CD8-positive, alpha-beta memory T cell (primary cell): ENCODE measurements around the gene PTRH2. TPM values are rescaled to one million over a fixed set of nuclear protein-coding genes. Genes with fewer than 3 reads are reported as not detected.

Experiments
- CTCF ChIA-PET: fragments of 350-600 bp; sonication (Branson Sonifier 250); formaldehyde crosslinking; loops from one replicate; lab custom pipeline; 2021; ENCODE audit warnings: antibody characterized with exemption; lab: Charles Lee
- POLR2A ChIA-PET: fragments of 350-600 bp; sonication (Branson Sonifier 250); formaldehyde crosslinking; loops from one replicate; lab custom pipeline; 2021; ENCODE audit warnings: antibody characterized with exemption; lab: Charles Lee
- DNase-seq, 5 donors: peaks; one replicate each; pipeline versions ENCODE4 v3.0.0 to v3.0.0-alpha.2; 2020 to 2022; ENCODE audit warnings: mixed read lengths in 1 of 5
- H3K27ac ChIP-seq: one replicate; pipeline ENCODE4 v1.7.0; 2013; ENCODE audit warnings: low read depth, mild to moderate bottlenecking, low read length, moderate library complexity
- H3K27me3 ChIP-seq: 2 replicates; pipeline ENCODE4 v1.7.0; 2013; ENCODE audit warnings: low read length, mild to moderate bottlenecking; ENCODE audit not compliant: insufficient read depth, poor library complexity, severe bottlenecking
- H3K36me3 ChIP-seq: 2 replicates; pipeline ENCODE4 v1.7.0; 2013; ENCODE audit warnings: mild to moderate bottlenecking, low read length, moderate library complexity; ENCODE audit not compliant: insufficient read depth
- H3K4me1 ChIP-seq: 2 replicates; pipeline ENCODE4 v1.7.0; 2013; ENCODE audit warnings: mild to moderate bottlenecking, low read length, moderate library complexity; ENCODE audit not compliant: insufficient read depth
- H3K4me3 ChIP-seq: 2 replicates; pipeline ENCODE4 v1.7.0; 2013; ENCODE audit warnings: mild to moderate bottlenecking, low read length
- H3K9me3 ChIP-seq: 2 replicates; pipeline ENCODE4 v1.7.0; 2013; ENCODE audit warnings: mild to moderate bottlenecking, low read length
- H3K27ac Mint-ChIP-seq, 8 donors: one replicate each; pipeline ENCODE4 v1.8.0; 2020 to 2021; ENCODE audit warnings: mixed read lengths in 8 of 8, mild to moderate bottlenecking in 6 of 8, inconsistent platforms in 3 of 8, moderate library complexity in 3 of 8
- H3K27me3 Mint-ChIP-seq, 2 donors: one replicate each; pipeline ENCODE4 v1.8.0; 2020 to 2021; ENCODE audit warnings: mixed read lengths in 2 of 2, mild to moderate bottlenecking in 1 of 2, moderate library complexity in 1 of 2
- H3K36me3 Mint-ChIP-seq, 3 donors: one replicate each; pipeline ENCODE4 v1.8.0; 2020 to 2021; ENCODE audit warnings: mixed read lengths in 3 of 3, inconsistent platforms in 1 of 3, mild to moderate bottlenecking in 1 of 3
- H3K4me1 Mint-ChIP-seq, 3 donors: one replicate each; pipeline ENCODE4 v1.8.0; 2020 to 2021; ENCODE audit warnings: mixed read lengths in 3 of 3, inconsistent platforms in 1 of 3, mild to moderate bottlenecking in 1 of 3
- H3K4me3 Mint-ChIP-seq, 7 donors: one replicate each; pipeline ENCODE4 v1.8.0; 2020 to 2021; ENCODE audit warnings: mixed read lengths in 7 of 7, mild to moderate bottlenecking in 6 of 7, moderate library complexity in 4 of 7, inconsistent platforms in 2 of 7
- H3K9me3 Mint-ChIP-seq, 5 donors: one replicate each; pipeline ENCODE4 v1.8.0; 2020 to 2022; ENCODE audit warnings: mixed read lengths in 5 of 5, mild to moderate bottlenecking in 3 of 5, moderate library complexity in 2 of 5, inconsistent platforms in 1 of 5
- polyA plus RNA-seq: library from polyadenylated mRNA; unstranded; fragments of 300-500 nt; fragmentation: Illumina TruSeq; gene quantifications from one replicate; pipeline ENCODE4 v1.2.3, GENCODE V29; 2021
- total RNA-seq, 2 experiments: library from RNA; stranded (reverse); gene quantifications; one replicate each; pipeline ENCODE4 v1.2.3, GENCODE V29; 2021

PTRH2 gene
- total and polyA plus RNA-seq, 3 experiments from 2014 or later, result 15.9 to 43.6 (median 38.5) TPM

GRCh38 chr17:59698143-59698542, 9.1 kb downstream of the PTRH2 start:
- ChIA-PET CTCF (no interaction called here), POLR2A (no interaction called here)
- Histone ChIP-seq H3K27ac (no peak overlapping the region), H3K4me1 (no peaks in the 10 kb centered on the region), H3K27me3 (no peaks in the 10 kb centered on the region), H3K9me3 (no peaks in the 10 kb centered on the region), H3K4me3 (no peak overlapping the region), H3K36me3 (peaks cover 24% of the 10 kb centered on the region)
- Mint-ChIP-seq H3K36me3 (peaks cover 3 to 72% (median 19%) of the 10 kb centered on the region in 3 donors), H3K9me3 (no peaks in the 10 kb centered on the region), H3K27me3 (no peaks in the 10 kb centered on the region), H3K4me3 (no peak overlapping the region), H3K4me1 (peaks cover 42 to 67% (median 62%) of the 10 kb centered on the region in 3 donors), H3K27ac (peak overlapping the region in 5 of 8 donors; percentile 8 to 85 (median 66))
- DNase-seq, result no peak

- H3K27ac ChIP-seq, result no peak overlapping the region
- peaks cover 24% of the 10 kb centered on the region for H3K36me3 ChIP-seq
- H3K27me3 ChIP-seq, result no peaks in the 10 kb centered on the region
- POLR2A ChIA-PET, result interaction anchor here (0.6 kb wide), 1 partner anchor 128 kb away, joined by 4 read pairs; no protein-coding TSS in a partner anchor
- Mint-ChIP-seq H3K4me1 (peaks cover 33 to 53% (median 49%) of the 10 kb centered on the region in 3 donors), H3K27me3 (no peaks in the 10 kb centered on the region), H3K27ac (peak overlapping the region in 7 of 8 donors; percentile 8 to 76 (median 17)), H3K9me3 (no peaks in the 10 kb centered on the region), H3K36me3 (peaks cover 3 to 81% (median 19%) of the 10 kb centered on the region in 3 donors), H3K4me3 (no peak overlapping the region)
- CTCF ChIA-PET, result no interaction called here
- no peak overlapping the region for H3K4me3 ChIP-seq
- DNase-seq, result no peak
- no peaks in the 10 kb centered on the region for H3K9me3 ChIP-seq
- H3K4me1 ChIP-seq, result no peaks in the 10 kb centered on the region
Measured at GRCh38 chr17:59696682-59697277, 10.4 kb downstream of the PTRH2 start.

- Mint-ChIP-seq H3K27ac (peak overlapping the region in 5 of 8 donors; percentile 8 to 62 (median 21)), H3K4me3 (no peak overlapping the region), H3K27me3 (no peaks in the 10 kb centered on the region), H3K9me3 (no peaks in the 10 kb centered on the region), H3K36me3 (peaks cover 3 to 85% (median 20%) of the 10 kb centered on the region in 3 donors), H3K4me1 (peaks cover 32 to 47% (median 43%) of the 10 kb centered on the region in 3 donors)
- Histone ChIP-seq H3K4me3 (no peak overlapping the region), H3K4me1 (no peaks in the 10 kb centered on the region), H3K27me3 (no peaks in the 10 kb centered on the region), H3K27ac (no peak overlapping the region), H3K36me3 (peaks cover 26% of the 10 kb centered on the region), H3K9me3 (no peaks in the 10 kb centered on the region)
- ChIA-PET POLR2A (no interaction called here), CTCF (no interaction called here)
- DNase-seq, result no peak
Measured at GRCh38 chr17:59695945-59696681, 11.1 kb downstream of the PTRH2 start.

- Mint-ChIP-seq H3K27me3 (no peaks in the 10 kb centered on the region), H3K27ac (peak overlapping the region in 4 of 8 donors; percentile 11 to 69 (median 58)), H3K4me1 (peaks cover 18 to 30% (median 26%) of the 10 kb centered on the region in 3 donors), H3K9me3 (no peaks in the 10 kb centered on the region), H3K36me3 (peaks cover 0 to 92% (median 24%) of the 10 kb centered on the region in 3 donors), H3K4me3 (no peak overlapping the region)
- no peaks in the 10 kb centered on the region for H3K9me3 ChIP-seq
- H3K27me3 ChIP-seq, result no peaks in the 10 kb centered on the region
- H3K4me3 ChIP-seq, result no peak overlapping the region
- POLR2A ChIA-PET, result no interaction called here
- DNase-seq, result no peak
- no peaks in the 10 kb centered on the region for H3K4me1 ChIP-seq
- H3K36me3 ChIP-seq, result peaks cover 29% of the 10 kb centered on the region
- no peak overlapping the region for H3K27ac ChIP-seq
- CTCF ChIA-PET, result no interaction called here
Measured at GRCh38 chr17:59694344-59694743, 12.9 kb downstream of the PTRH2 start.

GRCh38 chr17:59693582-59693981, 13.6 kb downstream of the PTRH2 start:
- no peaks in the 10 kb centered on the region for H3K9me3 Mint-ChIP-seq
- no peaks in the 10 kb centered on the region for H3K27me3 Mint-ChIP-seq
- Histone ChIP-seq H3K9me3 (no peaks in the 10 kb centered on the region), H3K4me1 (no peaks in the 10 kb centered on the region), H3K27me3 (no peaks in the 10 kb centered on the region), H3K4me3 (no peak overlapping the region), H3K27ac (no peak overlapping the region), H3K36me3 (peaks cover 23% of the 10 kb centered on the region)
- H3K36me3 Mint-ChIP-seq, result peaks cover 0 to 89% (median 21%) of the 10 kb centered on the region in 3 donors
- ChIA-PET CTCF (no interaction called here), POLR2A (no interaction called here)
- no peak overlapping the region for H3K4me3 Mint-ChIP-seq
- H3K4me1 Mint-ChIP-seq, result peaks cover 14 to 25% (median 20%) of the 10 kb centered on the region in 3 donors
- no peak overlapping the region for H3K27ac Mint-ChIP-seq
- no peak for DNase-seq

- H3K36me3 ChIP-seq, result peaks cover 28% of the 10 kb centered on the region
- H3K27me3 ChIP-seq, result no peaks in the 10 kb centered on the region
- Mint-ChIP-seq H3K27ac (peak overlapping the region in 7 of 8 donors; percentile 5 to 79 (median 27)), H3K27me3 (no peaks in the 10 kb centered on the region), H3K4me1 (peaks cover 11 to 17% (median 13%) of the 10 kb centered on the region in 3 donors), H3K36me3 (peaks cover 0 to 89% (median 19%) of the 10 kb centered on the region in 3 donors), H3K9me3 (no peaks in the 10 kb centered on the region), H3K4me3 (no peak overlapping the region)
- no peak overlapping the region for H3K27ac ChIP-seq
- no peak for DNase-seq
- no peaks in the 10 kb centered on the region for H3K9me3 ChIP-seq
- no peak overlapping the region for H3K4me3 ChIP-seq
- ChIA-PET POLR2A (interaction anchor here (0.5 kb wide), 1 partner anchor 1236 kb away, joined by 3 read pairs; no protein-coding TSS in a partner anchor), CTCF (no interaction called here)
- no peaks in the 10 kb centered on the region for H3K4me1 ChIP-seq
Measured at GRCh38 chr17:59688496-59688895, 18.7 kb downstream of the PTRH2 start.

GRCh38 chr17:59688008-59688407, 19.2 kb downstream of the PTRH2 start:
- Histone ChIP-seq H3K27me3 (no peaks in the 10 kb centered on the region), H3K27ac (no peak overlapping the region), H3K36me3 (peaks cover 29% of the 10 kb centered on the region), H3K4me1 (no peaks in the 10 kb centered on the region), H3K4me3 (no peak overlapping the region), H3K9me3 (no peaks in the 10 kb centered on the region)
- ChIA-PET POLR2A (interaction anchor here (0.5 kb wide), 1 partner anchor 1236 kb away, joined by 3 read pairs; no protein-coding TSS in a partner anchor), CTCF (no interaction called here)
- H3K4me1 Mint-ChIP-seq, result peaks cover 11 to 17% (median 13%) of the 10 kb centered on the region in 3 donors
- H3K27ac Mint-ChIP-seq, result peak overlapping the region in 4 of 8 donors; percentile 27 to 85 (median 72)
- H3K4me3 Mint-ChIP-seq, result no peak overlapping the region
- peaks cover 0 to 90% (median 18%) of the 10 kb centered on the region in 3 donors for H3K36me3 Mint-ChIP-seq
- no peaks in the 10 kb centered on the region for H3K9me3 Mint-ChIP-seq
- H3K27me3 Mint-ChIP-seq, result no peaks in the 10 kb centered on the region
- DNase-seq, result no peak

GRCh38 chr17:59684967-59685366, 22.3 kb downstream of the PTRH2 start:
- Mint-ChIP-seq H3K27ac (peak overlapping the region in 3 of 8 donors; percentile 37 to 68 (median 64)), H3K4me3 (no peak overlapping the region), H3K36me3 (peaks cover 0 to 92% (median 21%) of the 10 kb centered on the region in 3 donors), H3K9me3 (no peaks in the 10 kb centered on the region), H3K27me3 (no peaks in the 10 kb centered on the region), H3K4me1 (peaks cover 11 to 17% (median 13%) of the 10 kb centered on the region in 3 donors)
- POLR2A ChIA-PET, result no interaction called here
- no peaks in the 10 kb centered on the region for H3K27me3 ChIP-seq
- DNase-seq, result no peak
- CTCF ChIA-PET, result no interaction called here
- no peak overlapping the region for H3K27ac ChIP-seq
- no peaks in the 10 kb centered on the region for H3K9me3 ChIP-seq
- H3K36me3 ChIP-seq, result peaks cover 54% of the 10 kb centered on the region
- no peak overlapping the region for H3K4me3 ChIP-seq
- H3K4me1 ChIP-seq, result no peaks in the 10 kb centered on the region
